ENCODE measurements around the gene STYXL1.

DNA sequence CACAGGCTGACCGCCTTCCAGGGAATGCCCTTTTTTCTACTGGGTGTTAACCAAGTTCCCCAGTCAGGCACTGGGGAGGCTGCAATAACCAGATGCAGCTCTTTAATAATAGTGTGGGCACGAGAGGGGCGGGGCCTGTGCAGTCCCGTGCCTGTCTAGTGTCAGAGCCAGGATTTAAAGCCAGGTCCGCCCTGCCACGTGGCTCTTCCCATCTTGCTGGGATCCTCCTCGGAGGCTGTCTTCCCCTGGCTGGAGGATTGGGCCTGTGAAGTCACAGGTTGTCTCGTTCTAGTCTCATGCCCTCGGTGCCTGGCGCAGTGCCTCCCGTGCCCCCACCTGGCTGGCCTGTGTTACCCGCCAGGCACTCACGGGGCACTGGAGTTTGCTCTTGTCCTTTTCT is 78.6 kb downstream of the STYXL1 start:
- TF ChIP-seq POLR2A (IDR thresholded peaks at IDR 0.05) = no peak
- TF ChIP-seq, protein P1, sequence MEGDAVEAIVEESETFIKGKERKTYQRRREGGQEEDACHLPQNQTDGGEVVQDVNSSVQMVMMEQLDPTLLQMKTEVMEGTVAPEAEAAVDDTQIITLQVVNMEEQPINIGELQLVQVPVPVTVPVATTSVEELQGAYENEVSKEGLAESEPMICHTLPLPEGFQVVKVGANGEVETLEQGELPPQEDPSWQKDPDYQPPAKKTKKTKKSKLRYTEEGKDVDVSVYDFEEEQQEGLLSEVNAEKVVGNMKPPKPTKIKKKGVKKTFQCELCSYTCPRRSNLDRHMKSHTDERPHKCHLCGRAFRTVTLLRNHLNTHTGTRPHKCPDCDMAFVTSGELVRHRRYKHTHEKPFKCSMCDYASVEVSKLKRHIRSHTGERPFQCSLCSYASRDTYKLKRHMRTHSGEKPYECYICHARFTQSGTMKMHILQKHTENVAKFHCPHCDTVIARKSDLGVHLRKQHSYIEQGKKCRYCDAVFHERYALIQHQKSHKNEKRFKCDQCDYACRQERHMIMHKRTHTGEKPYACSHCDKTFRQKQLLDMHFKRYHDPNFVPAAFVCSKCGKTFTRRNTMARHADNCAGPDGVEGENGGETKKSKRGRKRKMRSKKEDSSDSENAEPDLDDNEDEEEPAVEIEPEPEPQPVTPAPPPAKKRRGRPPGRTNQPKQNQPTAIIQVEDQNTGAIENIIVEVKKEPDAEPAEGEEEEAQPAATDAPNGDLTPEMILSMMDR (IDR thresholded peaks at IDR 0.05) = no peak

Measured in body of pancreas (tissue), 4 donors.